Neural crest cell (in vitro differentiated cells): ENCODE data around the gene SLC4A9. TPM values are rescaled to one million over a fixed set of nuclear protein-coding genes. Genes with fewer than 3 reads are reported as not detected.
A peak's percentile ranks its signal among the peaks of the same experiment; 100 is the strongest.

Experiments used
- DNase-seq: peaks from one replicate; pipeline ENCODE4 v3.0.0; 2021; ENCODE audit warnings: low read depth, mixed read lengths, low spot score
- H3K27ac Mint-ChIP-seq: one replicate; pipeline ENCODE4 v1.8.0; 2021; ENCODE audit warnings: mild to moderate bottlenecking, mixed read lengths; ENCODE audit not compliant: unreplicated experiment
- H3K27me3 Mint-ChIP-seq: 2 replicates; pipeline ENCODE4 v1.8.0; 2021; ENCODE audit warnings: low read depth, mild to moderate bottlenecking, mixed read lengths
- H3K36me3 Mint-ChIP-seq: 2 replicates; pipeline ENCODE4 v1.8.0; 2021; ENCODE audit warnings: low read depth, mild to moderate bottlenecking, mixed read lengths
- H3K4me1 Mint-ChIP-seq: 2 replicates; pipeline ENCODE4 v1.8.0; 2021; ENCODE audit warnings: mixed read lengths
- H3K4me3 Mint-ChIP-seq: one replicate; pipeline ENCODE4 v1.8.0; 2021; ENCODE audit warnings: mild to moderate bottlenecking, mixed read lengths
- H3K9me3 Mint-ChIP-seq: 2 replicates; pipeline ENCODE4 v1.8.0; 2021; ENCODE audit warnings: mixed read lengths
- total RNA-seq: library from RNA; stranded (reverse); gene quantifications from 2 replicates; pipeline ENCODE4 v1.2.1, GENCODE V29; 2021
- TF ChIP-seq, protein P1 (sequence below): fragments of 200-600 bp; sonication (generic); conservative IDR thresholded peaks from 2 replicates; pipeline ENCODE4 v1.5.0; 2021; ENCODE audit warnings: antibody characterized with exemption, mild to moderate bottlenecking

The SLC4A9 gene
- total RNA-seq, 1 donor from 2014 or later = not detected

DNA sequence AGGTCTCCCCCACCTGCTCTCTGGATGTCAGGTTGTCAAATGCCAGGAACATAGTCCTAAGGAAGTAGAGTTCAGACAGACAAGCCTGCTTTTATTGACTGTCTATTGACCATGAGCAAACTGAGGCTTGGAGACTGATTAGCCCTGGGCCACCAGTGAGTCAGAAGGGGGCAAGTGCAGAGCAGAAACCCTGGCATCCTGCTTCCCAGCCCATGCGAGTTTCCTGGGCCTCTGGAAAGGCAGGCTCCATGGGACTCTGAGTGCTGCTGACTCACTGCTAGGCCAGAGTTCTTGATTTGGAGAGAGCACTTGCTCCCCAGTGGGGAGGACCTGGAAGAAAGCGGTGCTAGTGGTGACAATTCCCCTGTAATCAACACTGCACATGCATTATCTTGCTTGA, 10.8 kb upstream of the SLC4A9 start:
- Mint-ChIP-seq H3K9me3 (no peaks in the 10 kb centered on the region), H3K27me3 (peaks cover 27% of the 10 kb centered on the region), H3K4me3 (no peak overlapping the region), H3K27ac (no peak overlapping the region), H3K4me1 (peaks cover 13% of the 10 kb centered on the region), H3K36me3 (no peaks in the 10 kb centered on the region)
- TF ChIP-seq, protein P1, sequence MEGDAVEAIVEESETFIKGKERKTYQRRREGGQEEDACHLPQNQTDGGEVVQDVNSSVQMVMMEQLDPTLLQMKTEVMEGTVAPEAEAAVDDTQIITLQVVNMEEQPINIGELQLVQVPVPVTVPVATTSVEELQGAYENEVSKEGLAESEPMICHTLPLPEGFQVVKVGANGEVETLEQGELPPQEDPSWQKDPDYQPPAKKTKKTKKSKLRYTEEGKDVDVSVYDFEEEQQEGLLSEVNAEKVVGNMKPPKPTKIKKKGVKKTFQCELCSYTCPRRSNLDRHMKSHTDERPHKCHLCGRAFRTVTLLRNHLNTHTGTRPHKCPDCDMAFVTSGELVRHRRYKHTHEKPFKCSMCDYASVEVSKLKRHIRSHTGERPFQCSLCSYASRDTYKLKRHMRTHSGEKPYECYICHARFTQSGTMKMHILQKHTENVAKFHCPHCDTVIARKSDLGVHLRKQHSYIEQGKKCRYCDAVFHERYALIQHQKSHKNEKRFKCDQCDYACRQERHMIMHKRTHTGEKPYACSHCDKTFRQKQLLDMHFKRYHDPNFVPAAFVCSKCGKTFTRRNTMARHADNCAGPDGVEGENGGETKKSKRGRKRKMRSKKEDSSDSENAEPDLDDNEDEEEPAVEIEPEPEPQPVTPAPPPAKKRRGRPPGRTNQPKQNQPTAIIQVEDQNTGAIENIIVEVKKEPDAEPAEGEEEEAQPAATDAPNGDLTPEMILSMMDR = no peak
- no peak for DNase-seq

- Mint-ChIP-seq H3K27ac (no peak overlapping the region), H3K27me3 (peaks cover 19% of the 10 kb centered on the region), H3K4me1 (peaks cover 6% of the 10 kb centered on the region), H3K4me3 (peak overlapping the region; percentile 61), H3K9me3 (no peaks in the 10 kb centered on the region), H3K36me3 (no peaks in the 10 kb centered on the region)
- DNase-seq = peak; percentile 70
- TF ChIP-seq, protein P1 = peak; percentile 93
Observed at GRCh38 chr5:140351609-140352334, 8.2 kb upstream of the SLC4A9 start.

DNA sequence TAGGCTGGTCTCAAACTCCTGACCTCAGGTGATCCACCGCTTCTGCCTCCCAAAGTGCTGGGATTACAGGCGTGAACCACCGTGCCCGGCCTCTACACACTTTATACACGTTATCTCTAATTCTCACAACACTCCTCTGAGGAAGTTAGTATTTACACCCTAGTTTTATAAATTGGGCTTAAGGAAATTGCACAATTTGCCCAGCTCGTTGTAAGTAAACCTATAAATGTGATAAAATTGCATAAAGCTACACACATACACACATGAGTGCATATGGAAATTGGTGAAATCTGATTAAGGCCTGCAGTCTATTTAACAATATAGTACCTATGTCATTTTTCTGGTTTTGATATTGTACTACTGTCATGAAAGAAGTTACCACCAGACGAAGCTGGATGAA, 4.4 kb upstream of the SLC4A9 start:
- Mint-ChIP-seq H3K36me3 (no peaks in the 10 kb centered on the region), H3K9me3 (no peaks in the 10 kb centered on the region), H3K4me3 (no peak overlapping the region), H3K27ac (no peak overlapping the region), H3K27me3 (peaks cover 7% of the 10 kb centered on the region), H3K4me1 (peaks cover 10% of the 10 kb centered on the region)
- DNase-seq = no peak
- TF ChIP-seq, protein P1 = no peak

DNA sequence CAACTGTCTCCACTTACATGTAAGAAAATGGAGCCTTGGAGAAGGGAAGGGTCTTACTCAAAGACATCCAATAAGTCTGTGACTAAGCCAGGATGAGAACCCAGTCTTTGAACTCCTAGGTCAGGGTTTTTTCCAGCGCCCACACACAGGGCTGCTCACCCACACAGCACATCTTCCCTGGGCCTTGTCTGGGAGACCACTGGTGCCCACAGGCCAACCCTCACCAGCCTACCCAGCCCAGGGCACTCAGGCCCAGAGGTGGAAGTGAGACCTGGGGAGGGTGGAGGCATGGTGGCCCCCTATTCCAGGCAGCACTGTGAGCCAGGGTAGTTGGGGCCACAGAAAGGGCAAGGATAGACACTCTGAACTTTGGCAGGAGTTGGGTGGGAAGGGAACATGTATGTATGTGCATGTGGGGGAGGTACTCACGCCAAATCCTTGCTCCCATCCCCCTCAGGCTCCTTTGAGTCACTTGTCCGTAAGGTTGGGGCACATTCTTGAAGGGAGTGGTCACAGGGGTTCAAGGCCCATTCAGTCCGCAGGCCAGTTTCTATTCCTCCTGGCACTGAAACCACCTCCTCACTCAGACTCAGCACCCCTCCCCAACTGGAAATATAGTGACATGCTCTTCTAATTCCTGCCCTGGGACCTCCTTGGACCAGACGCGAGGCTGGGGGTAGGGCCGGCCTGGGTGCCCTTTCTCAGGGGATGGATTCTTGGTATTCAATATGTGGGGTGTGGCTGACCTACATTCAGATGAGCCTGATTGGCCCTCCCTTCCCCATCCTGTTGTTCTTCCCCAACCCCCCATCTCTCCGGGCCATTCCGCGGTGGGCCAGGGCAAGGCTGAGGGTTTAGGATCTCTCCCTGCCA, 2.9 kb upstream of the SLC4A9 start:
- TF ChIP-seq, protein P1 = no peak
- no peaks in the 10 kb centered on the region for H3K27me3 Mint-ChIP-seq
- H3K4me1 Mint-ChIP-seq = peaks cover 10% of the 10 kb centered on the region
- H3K27ac Mint-ChIP-seq = no peak overlapping the region
- H3K36me3 Mint-ChIP-seq = no peaks in the 10 kb centered on the region
- no peaks in the 10 kb centered on the region for H3K9me3 Mint-ChIP-seq
- no peak for DNase-seq
- H3K4me3 Mint-ChIP-seq = no peak overlapping the region

- H3K9me3 Mint-ChIP-seq = no peaks in the 10 kb centered on the region
- peak; percentile 74 for DNase-seq
- H3K27ac Mint-ChIP-seq = peak overlapping the region; percentile 86
- TF ChIP-seq, protein P1 = peak; percentile 90
- H3K4me3 Mint-ChIP-seq = no peak overlapping the region
- H3K36me3 Mint-ChIP-seq = no peaks in the 10 kb centered on the region
- H3K4me1 Mint-ChIP-seq = peaks cover 10% of the 10 kb centered on the region
- H3K27me3 Mint-ChIP-seq = no peaks in the 10 kb centered on the region
Observed at GRCh38 chr5:140357726-140358093, 2.3 kb upstream of the SLC4A9 start.
